Progenitor cell of endocrine pancreas (in vitro differentiated cells): Measurements from ENCODE around the gene LAPTM5. TPM values are rescaled to one million over a fixed set of nuclear protein-coding genes. Genes with fewer than 3 reads are reported as not detected.

Experiments
- DNase-seq: peaks from one replicate; pipeline ENCODE4 v3.0.0; 2021; ENCODE audit warnings: low spot score; ENCODE audit not compliant: unreplicated experiment
- H3K27ac Mint-ChIP-seq: 2 replicates; pipeline ENCODE4 v1.8.0; 2021; ENCODE audit warnings: mild to moderate bottlenecking, moderate library complexity, mixed read lengths
- H3K27me3 Mint-ChIP-seq: 2 replicates; pipeline ENCODE4 v1.8.0; 2021; ENCODE audit warnings: mixed read lengths
- H3K36me3 Mint-ChIP-seq: 2 replicates; pipeline ENCODE4 v1.8.0; 2022; ENCODE audit warnings: mixed read lengths; ENCODE audit not compliant: insufficient read depth
- H3K4me1 Mint-ChIP-seq: 2 replicates; pipeline ENCODE4 v1.8.0; 2021; ENCODE audit warnings: low read depth, mixed read lengths
- H3K4me3 Mint-ChIP-seq: 2 replicates; pipeline ENCODE4 v1.8.0; 2021; ENCODE audit warnings: low read depth, mild to moderate bottlenecking, moderate library complexity, mixed read lengths
- H3K9me3 Mint-ChIP-seq: 2 replicates; pipeline ENCODE4 v1.8.0; 2021; ENCODE audit warnings: low read depth, mixed read lengths
- total RNA-seq: library from RNA; stranded (reverse); gene quantifications from 2 replicates; pipeline ENCODE4 v1.2.1, GENCODE V29; 2021
- TF ChIP-seq, protein P1 (sequence below): fragments of 200-600 bp; sonication (generic); IDR thresholded peaks from one replicate; pipeline ENCODE4 v1.5.0; 2021; ENCODE audit warnings: antibody characterized with exemption, mild to moderate bottlenecking; ENCODE audit not compliant: unreplicated experiment

The LAPTM5 gene
- total RNA-seq, 1 donor from 2014 or later: not detected

DNA sequence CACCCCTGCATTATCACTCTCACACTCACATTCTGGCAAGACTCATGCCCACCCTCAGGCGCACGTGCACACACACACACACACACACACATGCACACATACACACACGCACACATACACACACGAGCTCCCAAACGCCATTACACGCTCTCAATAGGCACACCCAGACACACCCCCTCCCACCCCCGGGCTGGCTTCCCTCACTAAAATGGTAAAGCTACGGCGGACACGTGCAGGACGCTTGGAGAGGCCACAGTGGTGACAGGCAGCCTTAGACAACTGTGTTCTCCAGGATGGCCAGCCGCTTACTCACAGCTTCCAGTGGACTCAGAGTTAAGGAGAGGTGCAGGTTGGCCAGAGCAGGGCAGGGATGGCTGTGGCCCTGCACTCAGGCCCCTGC, 44.3 kb downstream of the LAPTM5 start:
- Mint-ChIP-seq H3K27me3 (peaks cover 14% of the 10 kb centered on the region), H3K4me3 (no peak overlapping the region), H3K9me3 (peaks cover 7% of the 10 kb centered on the region), H3K4me1 (no peaks in the 10 kb centered on the region), H3K36me3 (no peaks in the 10 kb centered on the region), H3K27ac (no peak overlapping the region)
- DNase-seq: no peak
- TF ChIP-seq, protein P1, sequence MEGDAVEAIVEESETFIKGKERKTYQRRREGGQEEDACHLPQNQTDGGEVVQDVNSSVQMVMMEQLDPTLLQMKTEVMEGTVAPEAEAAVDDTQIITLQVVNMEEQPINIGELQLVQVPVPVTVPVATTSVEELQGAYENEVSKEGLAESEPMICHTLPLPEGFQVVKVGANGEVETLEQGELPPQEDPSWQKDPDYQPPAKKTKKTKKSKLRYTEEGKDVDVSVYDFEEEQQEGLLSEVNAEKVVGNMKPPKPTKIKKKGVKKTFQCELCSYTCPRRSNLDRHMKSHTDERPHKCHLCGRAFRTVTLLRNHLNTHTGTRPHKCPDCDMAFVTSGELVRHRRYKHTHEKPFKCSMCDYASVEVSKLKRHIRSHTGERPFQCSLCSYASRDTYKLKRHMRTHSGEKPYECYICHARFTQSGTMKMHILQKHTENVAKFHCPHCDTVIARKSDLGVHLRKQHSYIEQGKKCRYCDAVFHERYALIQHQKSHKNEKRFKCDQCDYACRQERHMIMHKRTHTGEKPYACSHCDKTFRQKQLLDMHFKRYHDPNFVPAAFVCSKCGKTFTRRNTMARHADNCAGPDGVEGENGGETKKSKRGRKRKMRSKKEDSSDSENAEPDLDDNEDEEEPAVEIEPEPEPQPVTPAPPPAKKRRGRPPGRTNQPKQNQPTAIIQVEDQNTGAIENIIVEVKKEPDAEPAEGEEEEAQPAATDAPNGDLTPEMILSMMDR: no peak

DNA sequence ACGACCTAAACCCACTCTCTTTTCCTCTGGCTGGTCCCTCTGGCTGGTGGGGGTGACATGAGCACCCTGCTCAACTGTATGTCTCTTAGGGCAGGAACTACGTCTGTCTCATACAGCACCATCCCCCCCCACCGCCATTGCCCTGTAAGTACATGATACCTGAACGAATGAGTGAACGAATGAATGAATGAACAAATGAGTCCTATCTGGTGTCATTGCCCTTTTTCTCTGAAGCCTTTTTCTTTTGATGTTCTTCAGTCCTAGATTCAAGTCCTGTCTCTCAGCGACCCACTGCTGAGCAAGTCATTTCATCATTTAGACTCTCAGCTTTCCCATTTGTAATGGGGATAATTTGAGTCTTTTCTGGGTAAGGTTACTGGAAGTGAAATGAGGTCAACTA, 45.0 kb downstream of the LAPTM5 start:
- H3K9me3 Mint-ChIP-seq: peaks cover 7% of the 10 kb centered on the region
- peaks cover 14% of the 10 kb centered on the region for H3K27me3 Mint-ChIP-seq
- H3K4me1 Mint-ChIP-seq: no peaks in the 10 kb centered on the region
- H3K27ac Mint-ChIP-seq: no peak overlapping the region
- no peak for DNase-seq
- no peaks in the 10 kb centered on the region for H3K36me3 Mint-ChIP-seq
- H3K4me3 Mint-ChIP-seq: no peak overlapping the region
- TF ChIP-seq, protein P1: no peak

DNA sequence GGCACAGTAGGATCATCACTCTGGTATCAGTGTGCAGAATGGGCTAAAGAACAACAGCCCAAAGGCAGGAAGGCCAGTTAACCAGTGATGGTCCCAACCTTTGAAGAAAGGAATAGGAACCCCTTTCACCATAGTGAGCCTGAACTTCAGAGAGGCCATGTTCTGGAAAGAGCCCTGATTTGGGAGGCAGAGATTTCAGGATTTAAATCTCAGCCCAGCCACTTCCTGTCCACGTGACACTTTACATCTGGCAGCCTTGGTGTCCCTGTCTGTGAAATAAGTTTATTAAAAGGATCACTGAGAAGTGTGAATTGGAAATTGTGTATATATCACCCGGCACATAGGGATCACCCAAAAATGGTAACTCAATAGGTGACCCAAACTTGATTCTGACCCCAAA, 47.2 kb downstream of the LAPTM5 start:
- no peaks in the 10 kb centered on the region for H3K36me3 Mint-ChIP-seq
- H3K9me3 Mint-ChIP-seq: peaks cover under 1% of the 10 kb centered on the region
- no peak for DNase-seq
- H3K27me3 Mint-ChIP-seq: peaks cover 17% of the 10 kb centered on the region
- H3K4me1 Mint-ChIP-seq: no peaks in the 10 kb centered on the region
- TF ChIP-seq, protein P1: no peak
- H3K27ac Mint-ChIP-seq: no peak overlapping the region
- no peak overlapping the region for H3K4me3 Mint-ChIP-seq

DNA sequence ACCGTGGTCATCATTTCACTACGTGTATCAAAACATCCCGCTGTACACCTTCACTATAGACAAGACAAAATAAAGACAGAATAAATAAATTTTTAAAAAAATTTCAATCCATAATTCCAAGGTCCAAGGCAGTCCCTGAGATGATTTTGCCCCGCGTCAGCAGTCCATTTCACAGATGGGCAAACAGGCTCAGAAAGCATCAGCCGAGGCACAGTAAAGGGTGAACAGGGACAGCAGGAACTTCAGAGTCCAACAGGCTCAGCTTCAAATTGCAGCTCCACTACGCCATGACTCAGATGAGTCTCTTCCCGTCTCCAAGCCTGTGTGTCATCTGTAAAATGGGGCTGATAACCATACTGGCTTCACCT, 49.2 kb downstream of the LAPTM5 start:
- no peak overlapping the region for H3K27ac Mint-ChIP-seq
- no peaks in the 10 kb centered on the region for H3K4me1 Mint-ChIP-seq
- no peaks in the 10 kb centered on the region for H3K9me3 Mint-ChIP-seq
- DNase-seq: no peak
- H3K36me3 Mint-ChIP-seq: no peaks in the 10 kb centered on the region
- H3K4me3 Mint-ChIP-seq: no peak overlapping the region
- TF ChIP-seq, protein P1: no peak
- peaks cover 17% of the 10 kb centered on the region for H3K27me3 Mint-ChIP-seq

DNA sequence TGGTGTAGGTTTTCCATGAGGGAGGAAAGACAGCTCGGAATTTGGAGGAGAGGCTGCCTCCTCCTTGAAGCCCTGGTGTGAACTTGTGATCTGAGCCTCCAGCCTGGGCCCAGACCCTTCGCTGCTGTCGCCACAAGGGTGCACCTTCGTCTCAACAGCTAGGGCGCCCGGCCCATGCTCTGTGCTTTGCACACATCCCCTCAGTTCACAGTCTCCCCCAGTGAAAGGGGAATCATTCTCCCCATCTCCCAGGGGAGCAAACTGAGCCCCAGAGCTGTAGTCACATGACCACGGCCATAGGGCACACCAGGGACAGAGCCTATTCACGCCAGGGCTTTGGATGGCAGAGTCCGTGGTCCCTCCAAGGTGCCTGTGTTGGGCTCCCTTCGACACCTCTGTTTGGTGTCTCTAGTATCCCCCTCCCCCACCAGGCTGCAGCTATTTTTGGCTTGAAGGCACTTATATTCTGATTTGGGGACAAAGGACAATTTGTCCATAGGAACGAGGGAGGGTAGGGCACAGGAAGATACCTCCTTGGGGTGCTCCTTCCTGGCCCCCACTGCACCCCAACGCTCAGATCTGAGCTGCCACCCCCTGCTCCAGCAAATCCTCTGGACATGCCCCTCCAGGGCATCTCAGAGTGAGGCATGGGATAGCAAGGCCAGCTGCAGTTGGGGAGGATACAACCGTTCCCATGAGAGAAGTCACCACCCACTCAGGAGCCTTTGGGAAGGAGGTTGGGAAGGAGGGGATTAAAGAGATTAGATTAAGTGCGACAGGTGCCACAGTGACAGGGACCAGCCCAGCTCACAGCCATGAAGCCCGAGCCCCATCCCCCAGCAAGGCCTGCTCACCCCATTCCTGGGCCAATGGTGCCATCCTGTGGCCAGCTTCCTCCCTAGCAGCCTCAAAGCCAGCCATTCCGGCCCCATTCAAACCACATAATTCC, 49.9 kb downstream of the LAPTM5 start:
- H3K36me3 Mint-ChIP-seq: no peaks in the 10 kb centered on the region
- TF ChIP-seq, protein P1: peak; percentile 90
- H3K9me3 Mint-ChIP-seq: no peaks in the 10 kb centered on the region
- H3K27ac Mint-ChIP-seq: no peak overlapping the region
- peak; percentile 72 for DNase-seq
- no peak overlapping the region for H3K4me3 Mint-ChIP-seq
- H3K4me1 Mint-ChIP-seq: no peaks in the 10 kb centered on the region
- peaks cover 17% of the 10 kb centered on the region for H3K27me3 Mint-ChIP-seq
